Measurements from ENCODE around the gene EXOC2.

DNA sequence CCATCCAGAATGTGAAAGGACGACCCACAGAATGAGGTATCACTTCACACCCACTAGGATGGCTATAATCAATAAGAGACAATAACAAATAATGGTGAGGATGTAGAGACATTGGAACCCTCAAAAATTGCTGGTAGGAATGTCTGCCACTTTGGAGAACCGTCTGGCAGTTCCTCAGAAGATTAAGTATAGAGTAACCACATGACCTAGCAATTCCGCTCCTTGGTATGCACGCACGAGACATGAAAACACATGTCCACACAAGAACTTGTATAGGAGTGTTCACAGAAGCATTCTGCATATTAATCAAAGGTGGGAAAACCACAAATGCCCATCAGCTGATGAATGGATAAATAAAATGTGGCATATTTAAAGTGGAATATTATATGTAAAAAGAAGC is 200.8 kb downstream of the EXOC2 start:
- no peak for TF ChIP-seq TOX (CRISPR knock-in tag; IDR thresholded peaks at IDR 0.05; ENCODE audit: borderline replicate concordance)
- TF ChIP-seq, protein P1, sequence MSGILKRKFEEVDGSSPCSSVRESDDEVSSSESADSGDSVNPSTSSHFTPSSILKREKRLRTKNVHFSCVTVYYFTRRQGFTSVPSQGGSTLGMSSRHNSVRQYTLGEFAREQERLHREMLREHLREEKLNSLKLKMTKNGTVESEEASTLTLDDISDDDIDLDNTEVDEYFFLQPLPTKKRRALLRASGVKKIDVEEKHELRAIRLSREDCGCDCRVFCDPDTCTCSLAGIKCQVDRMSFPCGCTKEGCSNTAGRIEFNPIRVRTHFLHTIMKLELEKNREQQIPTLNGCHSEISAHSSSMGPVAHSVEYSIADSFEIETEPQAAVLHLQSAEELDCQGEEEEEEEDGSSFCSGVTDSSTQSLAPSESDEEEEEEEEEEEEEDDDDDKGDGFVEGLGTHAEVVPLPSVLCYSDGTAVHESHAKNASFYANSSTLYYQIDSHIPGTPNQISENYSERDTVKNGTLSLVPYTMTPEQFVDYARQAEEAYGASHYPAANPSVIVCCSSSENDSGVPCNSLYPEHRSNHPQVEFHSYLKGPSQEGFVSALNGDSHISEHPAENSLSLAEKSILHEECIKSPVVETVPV (CRISPR knock-in tag; IDR thresholded peaks at IDR 0.05), result no peak

Measured in SK-N-SH treated with all-trans-retinoic acid at 6 μM for 48 hours (cell line).